Trophoblast cell (in vitro differentiated cells and primary cell): Measurements from ENCODE around the gene BTG2.

Source experiments
- DNase-seq, 2 donors: peaks; one replicate each; pipeline ENCODE4 v3.0.0-alpha.2; 2016
- H2AFZ ChIP-seq: 2 replicates; pipeline ENCODE4 v1.6.1; 2013; ENCODE audit warnings: low read length, moderate library complexity, mild to moderate bottlenecking; ENCODE audit not compliant: insufficient read depth, poor library complexity
- H2AK5ac ChIP-seq: 2 replicates; pipeline ENCODE4 v1.6.1; 2013; ENCODE audit warnings: mild to moderate bottlenecking, low read length
- H2BK120ac ChIP-seq: 2 replicates; pipeline ENCODE4 v1.6.1; 2013; ENCODE audit warnings: low read length, mild to moderate bottlenecking, moderate library complexity; ENCODE audit not compliant: insufficient read depth, poor library complexity
- H2BK12ac ChIP-seq: 2 replicates; pipeline ENCODE4 v1.6.1; 2013; ENCODE audit warnings: mild to moderate bottlenecking, low read length, moderate library complexity
- H2BK5ac ChIP-seq: 2 replicates; pipeline ENCODE4 v1.6.1; 2013; ENCODE audit warnings: low read length, low read depth, moderate library complexity, mild to moderate bottlenecking; ENCODE audit not compliant: poor library complexity
- H3K14ac ChIP-seq: 2 replicates; pipeline ENCODE4 v1.6.1; 2013; ENCODE audit warnings: mild to moderate bottlenecking, low read length
- H3K18ac ChIP-seq: 2 replicates; pipeline ENCODE4 v1.6.1; 2013; ENCODE audit warnings: mild to moderate bottlenecking, low read length
- H3K23ac ChIP-seq: 2 replicates; pipeline ENCODE4 v1.6.1; 2013; ENCODE audit warnings: low read length
- H3K27ac ChIP-seq: 2 replicates; pipeline ENCODE4 v1.5.1; 2013; ENCODE audit warnings: low read depth, mild to moderate bottlenecking, inconsistent platforms, low read length, moderate library complexity
- H3K27me3 ChIP-seq: 2 replicates; pipeline ENCODE4 v1.6.1; 2013; ENCODE audit warnings: inconsistent platforms, mild to moderate bottlenecking, low read length, moderate library complexity; ENCODE audit not compliant: insufficient read depth
- H3K36me3 ChIP-seq, 2 experiments: 1 replicate in 1 of 2; 2 replicates in 1 of 2; pipeline ENCODE4 v1.6.1; 2013; ENCODE audit warnings: low read length in 2 of 2, mild to moderate bottlenecking in 2 of 2, moderate library complexity in 1 of 2; ENCODE audit not compliant: insufficient read depth in 2 of 2, control insufficient read depth in 1 of 2
- H3K4ac ChIP-seq: 2 replicates; pipeline ENCODE4 v1.6.1; 2013; ENCODE audit warnings: low read depth, mild to moderate bottlenecking, low read length, moderate library complexity
- H3K4me1 ChIP-seq, 2 experiments: 1 replicate in 1 of 2; 2 replicates in 1 of 2; pipeline ENCODE4 v1.6.1; 2013; ENCODE audit warnings: low read length in 2 of 2, mild to moderate bottlenecking in 2 of 2, moderate library complexity in 1 of 2; ENCODE audit not compliant: insufficient read depth in 2 of 2, control insufficient read depth in 1 of 2
- H3K4me2 ChIP-seq: 2 replicates; pipeline ENCODE4 v1.6.1; 2013; ENCODE audit warnings: inconsistent platforms, mild to moderate bottlenecking, low read length, moderate library complexity
- H3K4me3 ChIP-seq: 2 replicates; pipeline ENCODE4 v1.5.1; 2013; ENCODE audit warnings: mild to moderate bottlenecking, low read depth, low read length, inconsistent platforms
- H3K79me1 ChIP-seq: one replicate; pipeline ENCODE4 v1.6.1; 2013; ENCODE audit warnings: low read length
- H3K79me2 ChIP-seq: 2 replicates; pipeline ENCODE4 v1.6.1; 2013; ENCODE audit warnings: low read length, mild to moderate bottlenecking; ENCODE audit not compliant: control insufficient read depth, insufficient read depth, poor library complexity
- H3K9ac ChIP-seq: 2 replicates; pipeline ENCODE4 v1.6.1; 2013; ENCODE audit warnings: mild to moderate bottlenecking, low read length
- H3K9me3 ChIP-seq: 2 replicates; pipeline ENCODE4 v1.6.1; 2013; ENCODE audit warnings: low read depth, mild to moderate bottlenecking, control low read depth, inconsistent platforms, low read length; ENCODE audit not compliant: insufficient read depth
- H4K12ac ChIP-seq: 2 replicates; pipeline ENCODE4 v1.6.1; 2013; ENCODE audit warnings: low read depth, mild to moderate bottlenecking, low read length, moderate library complexity
- H4K8ac ChIP-seq: 2 replicates; pipeline ENCODE4 v1.6.1; 2013; ENCODE audit warnings: low read depth, mild to moderate bottlenecking, low read length, moderate library complexity
- H4K91ac ChIP-seq: one replicate; pipeline ENCODE4 v1.6.1; 2013; ENCODE audit warnings: low read depth, mild to moderate bottlenecking, low read length, moderate library complexity
- WGBS: extraction: QIAGEN DNeasy Blood & Tissue Kit; methylation state at CpG from one replicate; pipeline ENCODE4 v1.1.7; 2013; ENCODE audit warnings: missing lambda C conversion rate; ENCODE audit not compliant: insufficient read length, insufficient coverage; ENCODE audit errors: extremely low coverage; 5-methylcytosine and 5-hydroxymethylcytosine counted together

Gene BTG2

DNA sequence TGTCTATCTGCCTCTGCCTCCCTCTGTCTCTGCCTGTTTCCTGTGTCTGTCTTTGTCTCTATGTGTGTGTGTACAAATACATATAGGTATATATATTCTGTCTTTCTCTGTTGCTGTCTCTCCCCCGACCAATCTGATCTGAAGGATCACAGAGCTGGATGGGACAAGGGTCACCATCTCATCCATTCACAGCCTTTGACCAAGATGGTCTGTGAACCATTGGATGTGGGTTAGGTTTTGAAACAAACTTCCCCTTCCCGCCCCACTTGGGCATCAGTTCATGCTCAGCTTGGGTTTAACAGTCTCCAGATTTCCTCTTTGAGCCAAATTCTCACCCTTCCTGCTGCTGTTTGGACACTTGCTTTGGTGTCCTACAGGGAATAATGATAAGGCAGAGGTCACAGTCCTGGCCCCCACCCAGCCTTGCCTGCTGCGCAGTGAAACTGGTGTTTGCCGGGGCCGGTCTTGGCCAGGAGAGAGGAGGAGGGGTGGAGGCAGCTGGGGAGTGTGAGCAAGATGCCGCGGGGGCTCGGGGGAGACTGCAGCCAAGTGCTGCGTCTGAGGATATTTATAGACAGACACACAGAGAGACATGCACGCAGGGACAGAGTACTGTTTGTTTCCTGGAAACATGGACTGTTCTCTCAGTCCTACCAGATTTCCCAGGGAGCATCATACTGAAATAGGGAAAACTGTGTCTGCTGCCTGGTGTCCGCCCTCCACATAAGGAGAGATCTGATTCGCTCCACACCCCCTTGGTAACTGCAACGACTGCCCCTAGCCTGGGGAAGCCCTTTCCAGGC is 27.0 kb upstream of the BTG2 start:
- H3K4me1 ChIP-seq, result peaks cover 15% of the 10 kb centered on the region in 2 experiments
- no peaks in the 10 kb centered on the region for H3K9me3 ChIP-seq
- no peak overlapping the region for H4K12ac ChIP-seq
- H2BK120ac ChIP-seq, result no peak overlapping the region
- H3K4ac ChIP-seq, result no peak overlapping the region
- H3K14ac ChIP-seq, result peak overlapping the region; percentile 26
- H2BK5ac ChIP-seq, result peak overlapping the region; percentile 47
- H4K8ac ChIP-seq, result peak overlapping the region; percentile 65
- no peak overlapping the region for H4K91ac ChIP-seq
- H3K18ac ChIP-seq, result no peak overlapping the region
- no peak for DNase-seq
- no peak overlapping the region for H2AK5ac ChIP-seq
- no peaks in the 10 kb centered on the region for H3K27me3 ChIP-seq
- no peaks in the 10 kb centered on the region for H3K79me2 ChIP-seq
- H3K4me3 ChIP-seq, result no peak overlapping the region
- H3K36me3 ChIP-seq, result no peaks in the 10 kb centered on the region
- no peak overlapping the region for H2AFZ ChIP-seq
- H3K79me1 ChIP-seq, result peaks cover 5% of the 10 kb centered on the region
- peak overlapping the region; percentile 35 for H3K4me2 ChIP-seq
- H3K23ac ChIP-seq, result no peak overlapping the region
- peak overlapping the region; percentile 33 for H2BK12ac ChIP-seq
- no peak overlapping the region for H3K27ac ChIP-seq
- WGBS, result no CpG with 5 or more reads among the region's 13 CpGs
- no peak overlapping the region for H3K9ac ChIP-seq

DNA sequence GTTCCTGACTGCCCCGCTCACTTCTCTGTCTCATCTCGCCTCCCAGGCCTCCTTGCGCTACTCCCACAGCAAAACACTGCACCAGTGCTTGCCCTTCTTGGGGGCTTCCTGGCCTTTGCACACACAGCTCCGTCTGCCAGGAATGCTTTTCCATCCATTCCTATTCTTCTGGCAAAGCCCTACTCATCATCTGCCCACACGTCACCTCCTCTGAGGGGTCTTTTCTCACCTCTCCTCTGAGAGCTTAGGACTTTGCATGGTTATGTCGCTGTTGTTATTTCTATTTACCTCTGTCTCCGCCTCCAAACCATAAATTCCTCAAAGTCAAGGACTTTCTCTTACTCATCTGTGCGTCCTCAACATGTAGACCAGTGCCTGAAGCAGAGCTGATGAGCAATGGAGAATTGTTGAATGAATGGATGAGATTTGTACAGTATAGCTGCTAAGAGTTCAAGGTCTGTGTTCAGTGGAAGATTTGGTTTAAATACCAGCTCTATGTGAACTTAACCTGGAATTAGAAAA is 26.4 kb upstream of the BTG2 start:
- peak overlapping the region; percentile 35 for H3K4me2 ChIP-seq
- no peak for DNase-seq
- H2AK5ac ChIP-seq, result no peak overlapping the region
- H3K36me3 ChIP-seq, result no peaks in the 10 kb centered on the region
- no peak overlapping the region for H4K91ac ChIP-seq
- no peaks in the 10 kb centered on the region for H3K27me3 ChIP-seq
- H3K9me3 ChIP-seq, result no peaks in the 10 kb centered on the region
- H3K9ac ChIP-seq, result no peak overlapping the region
- no peak overlapping the region for H3K27ac ChIP-seq
- H2AFZ ChIP-seq, result no peak overlapping the region
- no peak overlapping the region for H4K8ac ChIP-seq
- no peak overlapping the region for H2BK120ac ChIP-seq
- H3K4ac ChIP-seq, result no peak overlapping the region
- no peak overlapping the region for H3K4me3 ChIP-seq
- no peak overlapping the region for H3K18ac ChIP-seq
- peaks cover 13 to 15% of the 10 kb centered on the region in 2 experiments for H3K4me1 ChIP-seq
- no peak overlapping the region for H3K14ac ChIP-seq
- peaks cover 4% of the 10 kb centered on the region for H3K79me1 ChIP-seq
- H2BK12ac ChIP-seq, result no peak overlapping the region
- no peak overlapping the region for H4K12ac ChIP-seq
- no peaks in the 10 kb centered on the region for H3K79me2 ChIP-seq
- H3K23ac ChIP-seq, result no peak overlapping the region
- no peak overlapping the region for H2BK5ac ChIP-seq
- WGBS, result no CpG with 5 or more reads among the region's 8 CpGs

DNA sequence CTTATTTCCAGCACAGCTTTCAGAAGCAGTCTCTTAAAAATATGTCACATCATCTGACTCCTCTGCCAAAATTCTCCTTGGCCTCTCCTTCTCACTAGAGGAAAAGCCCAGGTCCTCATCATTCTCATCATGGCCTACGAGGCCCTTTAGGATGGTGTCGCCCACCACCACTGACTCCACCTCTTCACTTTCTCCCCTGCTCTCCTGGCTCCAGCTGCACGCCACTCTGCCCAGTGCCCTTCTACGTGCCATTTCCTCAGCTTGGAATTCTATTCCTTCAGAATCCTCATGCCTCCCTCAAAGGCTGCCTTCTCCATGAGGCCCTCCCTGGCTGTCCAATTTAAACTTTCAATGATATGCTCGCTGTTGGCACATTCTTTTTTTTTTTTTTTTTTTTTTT is 25.3 kb upstream of the BTG2 start:
- Histone ChIP-seq H4K12ac (no peak overlapping the region), H4K91ac (no peak overlapping the region), H3K79me2 (no peaks in the 10 kb centered on the region), H3K23ac (no peak overlapping the region), H3K9me3 (no peaks in the 10 kb centered on the region), H3K4me3 (no peak overlapping the region), H2AFZ (no peak overlapping the region), H3K14ac (no peak overlapping the region), H3K4ac (no peak overlapping the region), H3K18ac (no peak overlapping the region), H2BK12ac (no peak overlapping the region), H4K8ac (no peak overlapping the region), H2AK5ac (no peak overlapping the region), H3K27ac (no peak overlapping the region), H3K27me3 (no peaks in the 10 kb centered on the region), H3K36me3 (no peaks in the 10 kb centered on the region), H3K9ac (no peak overlapping the region), H3K79me1 (peaks cover 4% of the 10 kb centered on the region), H2BK120ac (no peak overlapping the region), H3K4me2 (no peak overlapping the region), H3K4me1 (peaks cover 13 to 15% of the 10 kb centered on the region in 2 experiments), H2BK5ac (no peak overlapping the region)
- WGBS, result no CpG with 5 or more reads among the region's 5 CpGs
- DNase-seq, result no peak

DNA sequence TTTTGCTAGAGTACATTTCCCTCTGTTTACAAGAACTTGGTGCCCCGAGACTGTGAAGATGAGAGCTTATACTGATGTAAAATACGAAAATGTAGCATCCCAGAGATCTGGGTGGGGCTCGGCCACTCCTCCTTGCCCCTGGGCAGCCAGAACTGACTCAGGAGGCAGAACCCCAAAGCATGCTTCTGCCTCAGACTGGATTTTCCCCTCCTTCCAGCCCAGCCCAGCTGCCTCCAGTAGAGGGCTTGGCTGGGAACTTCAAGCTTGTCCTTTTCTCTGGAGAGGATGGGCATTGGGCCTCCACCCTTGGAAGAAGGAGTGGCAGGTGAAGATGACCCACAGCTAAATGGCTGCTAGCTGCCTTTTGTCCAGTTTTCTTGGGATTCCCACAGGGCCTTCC is 24.3 kb upstream of the BTG2 start:
- H3K79me1 ChIP-seq, result peaks cover 4% of the 10 kb centered on the region
- no peak overlapping the region for H2BK12ac ChIP-seq
- H3K4me2 ChIP-seq, result no peak overlapping the region
- no peak overlapping the region for H2AFZ ChIP-seq
- H2BK120ac ChIP-seq, result no peak overlapping the region
- no peak overlapping the region for H4K8ac ChIP-seq
- H2AK5ac ChIP-seq, result no peak overlapping the region
- no peaks in the 10 kb centered on the region for H3K9me3 ChIP-seq
- peaks cover 13 to 15% of the 10 kb centered on the region in 2 experiments for H3K4me1 ChIP-seq
- H3K79me2 ChIP-seq, result no peaks in the 10 kb centered on the region
- no peak overlapping the region for H3K4me3 ChIP-seq
- H3K14ac ChIP-seq, result no peak overlapping the region
- peak in 1 of 2 donors; percentile 26 for DNase-seq
- no peak overlapping the region for H3K27ac ChIP-seq
- H3K9ac ChIP-seq, result no peak overlapping the region
- no peak overlapping the region for H4K12ac ChIP-seq
- no CpG with 5 or more reads among the region's 3 CpGs for WGBS
- no peak overlapping the region for H3K4ac ChIP-seq
- H4K91ac ChIP-seq, result no peak overlapping the region
- no peak overlapping the region for H3K18ac ChIP-seq
- H3K36me3 ChIP-seq, result no peaks in the 10 kb centered on the region
- H3K27me3 ChIP-seq, result no peaks in the 10 kb centered on the region
- H3K23ac ChIP-seq, result no peak overlapping the region
- no peak overlapping the region for H2BK5ac ChIP-seq
